ENCODE data around the gene RHEBL1. TPM values are rescaled to one million over a fixed set of nuclear protein-coding genes. Genes with fewer than 3 reads are reported as not detected.

RHEBL1 gene
- polyA plus RNA-seq, 1 donor (not counting 4 experiments of a cell fraction or from before 2014, with no cell fraction given) = 0.51 TPM

DNA sequence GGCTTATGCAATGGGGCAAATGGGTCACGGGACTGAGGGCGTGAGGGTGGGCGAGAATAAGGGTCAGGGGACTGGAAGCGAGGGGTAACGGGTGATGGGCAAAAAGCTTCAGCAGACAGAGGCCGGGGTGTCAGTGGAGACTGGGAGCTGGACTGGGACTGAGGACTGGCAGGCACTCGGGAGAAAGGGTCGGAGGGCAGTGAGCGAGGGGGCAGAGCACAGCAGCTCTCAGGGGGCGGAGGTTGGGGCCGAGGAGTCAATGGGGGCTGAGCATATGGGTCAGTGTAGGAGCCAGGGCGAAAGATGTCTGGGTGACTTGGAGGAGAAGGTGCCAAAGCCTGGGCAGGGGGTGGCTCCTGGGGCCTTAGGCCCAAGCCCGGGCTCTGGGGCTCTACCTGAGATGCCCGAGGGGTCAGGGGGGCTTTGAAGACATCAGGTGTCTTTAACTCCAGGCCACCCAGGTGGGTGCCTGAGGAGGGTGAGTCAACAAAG, 29.4 kb downstream of the RHEBL1 start:
- no peaks in the 10 kb centered on the region for H4K20me1 ChIP-seq (ENCODE audit: control insufficient read depth, extremely low read depth, insufficient read depth, low read length)
- H3K36me3 ChIP-seq (ENCODE audit: control insufficient read depth in 2 of 2, extremely low read depth in 1 of 2, insufficient read depth in 2 of 2, low read length in 2 of 2) = peaks cover 60 to 71% of the 10 kb centered on the region in 2 experiments
- no peak overlapping the region for H3K27ac ChIP-seq (ENCODE audit: control insufficient read depth, insufficient read depth, low read length)
- H3K4me1 ChIP-seq (ENCODE audit: control insufficient read depth, extremely low read depth, insufficient read depth, low read length) = no peaks in the 10 kb centered on the region
- TF ChIP-seq EZH2 (IDR thresholded peaks at IDR 0.05; ENCODE audit: low read length) = no peak
- TF ChIP-seq, protein P1, sequence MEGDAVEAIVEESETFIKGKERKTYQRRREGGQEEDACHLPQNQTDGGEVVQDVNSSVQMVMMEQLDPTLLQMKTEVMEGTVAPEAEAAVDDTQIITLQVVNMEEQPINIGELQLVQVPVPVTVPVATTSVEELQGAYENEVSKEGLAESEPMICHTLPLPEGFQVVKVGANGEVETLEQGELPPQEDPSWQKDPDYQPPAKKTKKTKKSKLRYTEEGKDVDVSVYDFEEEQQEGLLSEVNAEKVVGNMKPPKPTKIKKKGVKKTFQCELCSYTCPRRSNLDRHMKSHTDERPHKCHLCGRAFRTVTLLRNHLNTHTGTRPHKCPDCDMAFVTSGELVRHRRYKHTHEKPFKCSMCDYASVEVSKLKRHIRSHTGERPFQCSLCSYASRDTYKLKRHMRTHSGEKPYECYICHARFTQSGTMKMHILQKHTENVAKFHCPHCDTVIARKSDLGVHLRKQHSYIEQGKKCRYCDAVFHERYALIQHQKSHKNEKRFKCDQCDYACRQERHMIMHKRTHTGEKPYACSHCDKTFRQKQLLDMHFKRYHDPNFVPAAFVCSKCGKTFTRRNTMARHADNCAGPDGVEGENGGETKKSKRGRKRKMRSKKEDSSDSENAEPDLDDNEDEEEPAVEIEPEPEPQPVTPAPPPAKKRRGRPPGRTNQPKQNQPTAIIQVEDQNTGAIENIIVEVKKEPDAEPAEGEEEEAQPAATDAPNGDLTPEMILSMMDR (optimal IDR thresholded peaks at IDR 0.05 in 1 of 3, IDR thresholded peaks at IDR 0.05 in 1 of 3, conservative IDR thresholded peaks at IDR 0.05 in 1 of 3; ENCODE audit: extremely low read depth in 1 of 3, insufficient read depth in 2 of 3, low read length in 3 of 3) = no peak
- H2AFZ ChIP-seq (ENCODE audit: control insufficient read depth, low read length) = no peak overlapping the region
- H3K4me3 ChIP-seq (ENCODE audit: control insufficient read depth in 2 of 3, extremely low read depth in 1 of 3, insufficient read depth in 2 of 3, low read depth in 1 of 3, low read length in 3 of 3) = no peak overlapping the region
- no peaks in the 10 kb centered on the region for H3K27me3 ChIP-seq (ENCODE audit: control insufficient read depth, extremely low read depth, insufficient read depth, low read length)
- dilution Hi-C loops (cut with MboI; ENCODE audit: extremely low pct_ligation_motif_present, low sequenced_read_pairs) = no loop called here
- no peak overlapping the region for H3K9ac ChIP-seq (ENCODE audit: control insufficient read depth, extremely low read depth, insufficient read depth, low read length)
- no peak overlapping the region for H3K4me2 ChIP-seq (ENCODE audit: control insufficient read depth, extremely low read depth, insufficient read depth, low read depth, low read length)
- H3K9me3 ChIP-seq (ENCODE audit: control insufficient read depth, low read depth, low read length) = no peaks in the 10 kb centered on the region
- H3K9me1 ChIP-seq (ENCODE audit: control insufficient read depth, extremely low read depth, insufficient read depth, low read length) = peaks cover 2% of the 10 kb centered on the region
- peaks cover 3% of the 10 kb centered on the region for H3K79me2 ChIP-seq (ENCODE audit: control insufficient read depth, insufficient read depth, low read length)
- FAIRE-seq = no peak
- no peak for DNase-seq (ENCODE audit: low read depth, low spot score)

DNA sequence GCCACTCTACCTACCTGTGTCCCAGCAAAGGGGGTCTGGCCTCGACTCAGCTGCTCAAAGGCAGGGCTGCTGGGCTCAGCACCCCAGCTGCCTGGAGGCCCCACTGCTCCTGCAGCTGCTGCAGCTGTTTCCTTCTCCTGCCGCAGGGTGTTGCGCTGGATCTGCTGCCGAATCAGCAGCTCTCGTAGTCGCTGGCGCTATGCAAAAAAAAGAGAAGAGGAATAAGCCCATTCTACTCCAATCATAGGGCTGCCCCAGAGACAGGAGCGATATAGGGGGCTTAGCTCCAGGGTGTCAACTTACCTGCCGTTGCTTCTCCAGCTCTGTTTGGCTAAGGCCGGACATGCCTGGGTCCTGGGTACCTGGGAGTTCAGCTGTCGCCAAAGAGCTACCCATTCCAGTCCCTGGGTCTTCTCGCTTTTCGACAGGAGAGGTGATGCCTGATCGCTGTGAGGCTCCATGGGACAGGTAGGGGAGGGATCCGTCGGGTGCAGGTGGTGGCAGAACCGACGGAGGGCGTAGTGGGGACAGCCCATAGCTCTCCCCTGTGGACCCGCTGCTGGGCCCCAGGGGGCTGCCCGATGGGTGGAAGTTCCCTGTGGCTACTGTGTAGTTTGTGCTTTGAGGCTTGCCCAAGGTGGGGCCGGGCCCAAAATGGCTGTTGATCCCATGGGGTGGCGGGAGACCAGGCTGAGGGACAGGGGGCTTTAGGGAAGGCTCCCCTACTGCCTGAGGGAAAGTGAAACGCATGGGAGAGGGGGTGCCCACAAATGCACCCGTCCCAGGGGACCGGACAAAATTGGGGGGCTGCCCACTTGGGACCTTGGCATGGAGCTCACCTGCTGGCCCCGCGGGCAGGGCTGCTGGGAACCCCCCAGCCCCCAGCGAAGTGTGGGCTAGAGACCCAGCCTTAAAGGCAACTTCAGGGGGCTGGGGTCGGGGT, 30.1 kb downstream of the RHEBL1 start:
- TF ChIP-seq EZH2 (IDR thresholded peaks at IDR 0.05; ENCODE audit: low read length) = no peak
- TF ChIP-seq, protein P1 (optimal IDR thresholded peaks at IDR 0.05 in 1 of 3, IDR thresholded peaks at IDR 0.05 in 1 of 3, conservative IDR thresholded peaks at IDR 0.05 in 1 of 3; ENCODE audit: extremely low read depth in 1 of 3, insufficient read depth in 2 of 3, low read length in 3 of 3) = no peak

More for the DNA sequence above, 30.1 kb downstream of the RHEBL1 start:
- Histone ChIP-seq H3K9me3 (ENCODE audit: control insufficient read depth, low read depth, low read length) (no peaks in the 10 kb centered on the region), H3K9me1 (ENCODE audit: control insufficient read depth, extremely low read depth, insufficient read depth, low read length) (peaks cover 2% of the 10 kb centered on the region), H3K79me2 (ENCODE audit: control insufficient read depth, insufficient read depth, low read length) (peaks cover 3% of the 10 kb centered on the region), H3K27ac (ENCODE audit: control insufficient read depth, insufficient read depth, low read length) (no peak overlapping the region), H2AFZ (ENCODE audit: control insufficient read depth, low read length) (no peak overlapping the region), H3K4me2 (ENCODE audit: control insufficient read depth, extremely low read depth, insufficient read depth, low read depth, low read length) (no peak overlapping the region), H3K36me3 (ENCODE audit: control insufficient read depth in 2 of 2, extremely low read depth in 1 of 2, insufficient read depth in 2 of 2, low read length in 2 of 2) (peaks cover 61 to 70% of the 10 kb centered on the region in 2 experiments), H3K9ac (ENCODE audit: control insufficient read depth, extremely low read depth, insufficient read depth, low read length) (no peak overlapping the region), H3K27me3 (ENCODE audit: control insufficient read depth, extremely low read depth, insufficient read depth, low read length) (no peaks in the 10 kb centered on the region), H4K20me1 (ENCODE audit: control insufficient read depth, extremely low read depth, insufficient read depth, low read length) (no peaks in the 10 kb centered on the region), H3K4me3 (ENCODE audit: control insufficient read depth in 2 of 3, extremely low read depth in 1 of 3, insufficient read depth in 2 of 3, low read depth in 1 of 3, low read length in 3 of 3) (no peak overlapping the region), H3K4me1 (ENCODE audit: control insufficient read depth, extremely low read depth, insufficient read depth, low read length) (no peaks in the 10 kb centered on the region)
- DNase-seq (ENCODE audit: low read depth, low spot score) (no peak), FAIRE-seq (no peak)
- dilution Hi-C loops (cut with MboI; ENCODE audit: extremely low pct_ligation_motif_present, low sequenced_read_pairs) = no loop called here

Measured in keratinocyte (primary cell).